H4 (cell line): ENCODE measurements around the gene SCMH1. TPM values are rescaled to one million over a fixed set of nuclear protein-coding genes. Genes with fewer than 3 reads are reported as not detected.

Experiments used
- DNase-seq: peaks from one replicate; pipeline ENCODE4 v3.0.0-alpha.2; 2015; ENCODE audit warnings: low spot score
- total RNA-seq: library from RNA; depleted of rRNA; stranded (reverse); fragments of >200 nt; shearing (Covaris generic); gene quantifications from 2 replicates; pipeline ENCODE4 v1.2.3, GENCODE V29; 2014

The SCMH1 gene
- total RNA-seq, 1 experiment from 2014 or later: 20.9 TPM

DNA sequence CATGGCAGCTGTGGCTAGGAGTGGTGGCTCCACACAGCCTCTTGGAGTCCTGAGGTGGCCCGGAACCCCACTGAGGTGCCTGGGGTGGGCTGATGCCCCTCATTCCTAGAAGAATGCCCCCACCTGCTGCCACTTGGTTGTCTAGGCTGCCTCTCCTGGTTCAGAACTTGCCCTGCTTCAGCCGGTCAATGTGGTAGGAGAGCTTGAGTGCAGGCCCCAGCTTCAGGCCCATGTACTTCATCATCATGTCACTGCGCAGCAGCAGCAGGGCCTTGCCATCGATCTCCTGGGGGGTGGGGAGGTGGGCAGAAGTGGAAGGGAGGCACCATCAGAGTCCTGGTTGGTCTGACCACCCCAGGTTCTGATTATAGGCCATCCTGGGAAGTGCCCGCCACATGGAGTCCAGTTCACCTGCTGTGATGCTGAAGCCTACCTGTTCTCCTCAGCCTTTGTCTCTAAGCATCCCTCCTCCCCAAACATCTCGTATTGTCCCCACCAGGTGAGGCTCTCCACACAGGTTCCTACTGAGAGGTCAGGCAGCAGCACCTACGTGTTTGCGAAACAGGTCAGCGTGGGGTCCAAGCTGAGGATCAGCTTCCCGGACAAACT is 214.0 kb downstream of the SCMH1 start:
- no peak for DNase-seq

DNA sequence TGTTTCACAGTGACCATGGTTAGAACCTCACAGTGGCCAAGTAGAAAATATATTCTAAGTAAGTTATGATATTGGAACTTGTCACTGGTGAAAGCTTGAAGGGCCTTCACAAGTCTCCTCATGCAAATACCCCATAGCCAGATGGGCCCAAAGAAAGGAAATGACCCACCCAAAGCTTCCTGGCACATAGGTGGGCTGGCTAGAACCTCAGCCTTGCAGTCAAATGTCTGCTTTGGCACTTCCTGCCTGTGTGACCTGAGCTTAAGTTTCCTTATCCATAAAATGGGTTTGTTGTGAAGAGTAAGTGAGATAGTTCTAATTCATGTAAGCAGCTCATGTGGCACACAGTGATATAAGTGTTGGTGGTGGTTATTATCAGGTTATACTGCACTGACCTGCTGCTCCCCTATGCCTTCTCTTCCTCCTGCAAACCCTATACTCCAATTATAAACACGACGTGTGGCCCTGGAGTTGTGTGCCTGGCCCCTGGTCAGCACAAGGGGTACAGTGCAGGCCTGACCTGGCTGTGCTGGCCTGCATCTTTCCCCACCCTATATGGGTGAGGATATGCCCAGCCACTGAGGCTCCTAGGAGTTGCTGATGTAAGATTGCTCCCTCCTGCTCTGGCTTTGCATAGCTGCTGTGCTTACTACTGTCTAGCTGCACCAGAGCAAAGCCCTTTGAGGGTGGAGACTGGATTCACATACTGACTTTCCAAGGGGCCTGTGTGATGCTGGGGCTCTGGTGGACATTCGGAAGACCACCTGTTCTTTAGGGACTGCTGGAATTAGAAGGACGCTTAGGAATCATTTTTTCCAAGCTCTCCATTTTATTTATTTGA is 215.9 kb downstream of the SCMH1 start:
- DNase-seq: no peak

- no peak for DNase-seq
These were observed 217.2 kb downstream of the SCMH1 start for GRCh38 chr1:41024953-41025352.

DNA sequence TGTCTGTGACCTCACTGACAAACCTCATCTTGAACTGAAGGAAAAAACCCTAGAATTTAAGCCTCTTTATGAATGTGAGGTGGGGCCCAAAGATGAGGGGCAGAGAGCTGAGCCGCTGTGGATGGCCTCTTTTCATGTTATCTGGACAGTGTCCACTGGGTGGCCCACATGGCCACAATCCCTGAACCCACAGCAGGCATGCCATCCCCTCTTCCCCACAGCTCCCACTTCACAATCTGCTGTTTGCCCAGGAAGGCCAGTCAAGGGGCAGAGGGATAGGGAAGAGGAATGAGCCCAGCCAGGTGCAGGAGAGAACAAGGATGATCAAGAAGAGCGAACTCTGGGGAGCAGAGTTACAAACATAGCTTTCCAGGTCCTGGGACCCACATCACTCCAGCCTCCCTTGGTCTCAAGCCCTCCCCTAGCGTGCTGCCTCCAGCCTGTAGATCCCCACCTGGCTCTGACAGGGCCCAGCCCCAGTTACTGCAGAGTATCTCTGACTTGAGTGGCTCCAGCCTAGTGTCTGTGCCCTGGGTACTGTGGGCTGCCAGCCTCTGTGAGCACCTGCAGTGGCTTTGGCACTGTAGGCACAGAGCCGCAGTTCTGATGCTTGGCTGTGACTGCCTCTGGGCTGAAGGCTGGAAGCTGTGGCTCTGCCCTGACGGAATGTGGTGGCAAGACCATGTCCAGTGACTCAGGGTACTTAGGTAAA is 218.7 kb downstream of the SCMH1 start:
- no peak for DNase-seq

- no peak for DNase-seq
These were observed 219.7 kb downstream of the SCMH1 start for GRCh38 chr1:41022424-41022823.

DNA sequence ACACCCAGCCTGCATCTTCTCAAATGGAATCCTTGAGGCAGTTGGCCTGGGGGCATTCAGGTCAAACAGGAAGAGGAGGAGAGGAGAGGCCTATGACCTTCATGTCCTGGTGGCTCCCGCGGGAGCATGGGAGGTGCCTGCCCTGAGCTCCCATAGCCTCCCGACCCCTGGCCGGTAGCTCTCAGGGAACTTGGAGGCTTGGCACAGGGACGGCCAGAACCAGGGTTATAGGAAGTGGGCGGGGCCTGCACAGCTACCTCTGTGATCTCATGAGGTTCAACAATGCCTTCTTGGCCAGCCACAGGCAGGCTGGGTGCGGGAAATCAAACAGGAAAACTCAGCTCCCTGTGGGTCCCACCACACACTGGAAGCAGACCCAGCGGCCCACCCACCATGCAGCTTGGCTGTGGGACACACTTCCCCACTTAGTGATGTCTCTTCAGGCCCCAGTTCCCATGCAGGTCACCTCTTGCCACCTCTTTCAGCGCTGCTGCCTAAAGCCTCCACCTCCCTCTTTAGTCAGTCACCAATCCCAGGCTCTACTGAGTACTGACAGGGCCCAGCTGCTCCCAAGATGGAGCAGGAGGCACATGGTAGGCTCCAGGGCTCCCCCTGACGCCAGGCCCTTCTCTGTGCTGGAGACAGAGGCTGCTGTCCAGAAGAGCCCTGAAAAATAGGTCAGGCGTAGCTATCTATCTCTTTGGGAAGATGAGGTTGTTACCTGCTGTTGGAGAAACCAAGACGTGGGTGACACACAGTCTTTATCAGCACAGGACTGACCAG is 220.4 kb downstream of the SCMH1 start, which contains the start of gene SLFNL1:
Gene SLFNL1, minus strand, starts transcription at position 200 of the 783 bp plus-strand sequence. CDS start 1,065 bp downstream, outside the sequence.
- no peak for DNase-seq

GRCh38 chr1:41020654-41021053 is 221.5 kb downstream of the SCMH1 start:
- DNase-seq: no peak

DNA sequence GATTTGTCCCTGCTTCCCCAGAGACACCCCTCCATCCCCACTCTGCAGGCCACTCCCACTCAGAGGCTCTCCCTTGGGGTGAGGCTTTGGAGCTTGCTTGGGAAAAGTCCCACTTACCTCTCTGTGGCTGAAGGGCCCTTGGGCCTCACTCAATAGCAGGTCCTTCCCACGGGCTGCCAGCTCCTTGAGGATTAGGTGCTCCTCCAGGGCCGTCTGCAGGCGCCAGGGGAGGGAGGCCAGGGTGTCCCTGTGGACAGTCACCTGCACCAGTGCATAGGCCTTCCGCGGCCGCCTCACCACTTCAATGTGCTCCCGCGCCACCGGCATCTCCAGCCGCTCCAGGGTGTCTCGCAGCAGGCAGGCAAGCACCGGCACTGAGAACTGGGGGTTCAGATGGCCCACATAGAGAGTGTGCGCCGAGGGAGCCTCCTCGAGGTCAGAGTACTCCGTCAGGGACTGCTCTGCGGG is 222.0 kb downstream of the SCMH1 start:
- no peak for DNase-seq

- DNase-seq: no peak
These were observed 222.8 kb downstream of the SCMH1 start for GRCh38 chr1:41019353-41019745.

GRCh38 chr1:41018018-41018410 is 224.1 kb downstream of the SCMH1 start:
- no peak for DNase-seq

DNA sequence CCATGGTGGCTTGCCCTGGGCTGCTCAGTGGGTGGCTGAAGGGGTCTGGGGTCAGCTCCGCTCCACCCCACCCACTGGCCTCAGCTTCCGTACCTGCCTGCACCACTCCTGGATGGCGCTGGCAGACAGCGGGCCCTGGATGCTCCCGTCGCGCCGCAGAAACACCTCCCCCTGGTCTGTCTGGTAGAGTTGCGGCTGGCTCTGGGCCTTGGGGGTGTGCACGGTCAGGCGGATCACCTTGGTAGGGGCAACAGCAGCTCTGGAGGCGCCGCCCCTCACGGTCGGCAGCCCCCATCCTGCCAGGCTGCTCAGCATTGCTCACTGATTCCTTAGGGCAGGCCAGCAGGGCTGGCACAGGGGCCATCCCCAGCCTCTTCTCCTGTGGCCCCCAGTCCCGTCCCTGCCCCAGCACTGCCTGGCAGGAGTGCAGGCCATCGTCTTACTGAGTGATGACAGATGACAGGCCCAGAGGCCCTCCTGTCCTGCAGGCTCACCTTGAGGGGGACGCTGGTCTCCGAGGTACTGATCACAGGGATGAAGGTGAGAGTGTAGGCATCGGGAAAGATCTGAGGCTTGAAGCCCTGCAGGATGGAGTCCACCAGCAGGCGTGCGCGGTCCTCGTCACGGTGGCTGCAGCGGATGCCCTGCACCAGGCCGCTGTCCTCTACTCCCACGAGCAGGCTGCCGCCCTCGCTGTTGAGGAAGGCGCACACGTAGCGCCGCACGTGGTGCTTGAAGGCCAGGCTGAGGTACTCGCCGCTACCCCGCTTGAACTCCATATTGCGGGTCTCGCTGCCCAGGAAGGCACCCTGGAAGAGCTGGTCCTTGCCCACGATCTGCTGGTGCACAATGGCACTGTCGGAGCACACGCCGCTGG is 224.7 kb downstream of the SCMH1 start:
- DNase-seq: no peak

- DNase-seq: no peak
These were observed 226.1 kb downstream of the SCMH1 start for GRCh38 chr1:41015897-41016470.

DNA sequence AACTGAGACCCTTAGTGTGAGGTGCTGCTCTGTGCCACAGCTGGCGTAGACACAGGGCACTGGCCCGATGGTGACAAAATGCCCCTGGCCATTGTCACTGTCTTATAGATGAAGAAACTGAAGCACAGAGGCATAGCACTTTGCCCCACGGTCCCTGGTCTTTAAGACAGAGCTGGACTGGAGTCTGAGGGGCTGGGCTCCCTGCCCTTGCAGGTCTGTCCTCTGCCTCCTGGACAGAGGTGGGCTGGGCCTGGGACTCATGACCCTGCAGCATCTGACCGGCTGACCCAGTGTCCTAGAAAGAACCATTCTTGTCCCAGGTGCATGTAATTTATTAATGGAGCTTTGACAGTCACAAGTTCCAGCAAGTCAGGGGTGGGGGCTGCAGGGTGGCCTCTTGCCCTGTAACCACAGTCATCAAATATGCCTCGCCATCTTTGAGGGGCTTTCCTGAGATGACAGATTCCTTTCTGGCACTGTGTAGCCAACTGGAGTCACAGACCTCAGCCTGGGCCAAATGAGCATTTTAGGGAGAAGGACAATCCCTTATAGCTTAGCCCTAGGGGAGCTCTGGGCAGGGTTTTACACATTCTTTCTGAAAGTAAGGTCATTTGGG is 226.7 kb downstream of the SCMH1 start:
- DNase-seq: no peak

- no peak for DNase-seq
These were observed 227.2 kb downstream of the SCMH1 start for GRCh38 chr1:41014871-41015270.

DNA sequence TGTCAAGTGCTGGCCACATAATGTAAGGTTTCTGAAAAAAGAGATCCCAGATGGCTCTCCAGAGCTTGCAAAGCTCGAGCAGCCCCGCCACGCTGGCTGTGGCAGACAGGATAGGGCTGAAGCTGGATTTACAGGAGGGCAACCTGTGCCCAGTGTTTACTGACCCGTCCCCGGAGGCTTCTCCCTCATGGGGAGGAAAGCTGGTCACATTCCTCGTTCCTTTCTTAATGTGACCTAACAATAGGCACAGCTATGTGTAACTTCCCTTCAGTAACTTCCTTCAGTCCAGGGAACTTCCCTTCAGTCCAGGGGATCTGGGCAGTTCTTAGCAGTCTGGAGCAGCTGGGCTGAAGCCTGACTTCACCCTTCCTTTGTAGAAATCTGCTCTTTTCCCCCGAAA is 228.3 kb downstream of the SCMH1 start:
- DNase-seq: no peak

DNA sequence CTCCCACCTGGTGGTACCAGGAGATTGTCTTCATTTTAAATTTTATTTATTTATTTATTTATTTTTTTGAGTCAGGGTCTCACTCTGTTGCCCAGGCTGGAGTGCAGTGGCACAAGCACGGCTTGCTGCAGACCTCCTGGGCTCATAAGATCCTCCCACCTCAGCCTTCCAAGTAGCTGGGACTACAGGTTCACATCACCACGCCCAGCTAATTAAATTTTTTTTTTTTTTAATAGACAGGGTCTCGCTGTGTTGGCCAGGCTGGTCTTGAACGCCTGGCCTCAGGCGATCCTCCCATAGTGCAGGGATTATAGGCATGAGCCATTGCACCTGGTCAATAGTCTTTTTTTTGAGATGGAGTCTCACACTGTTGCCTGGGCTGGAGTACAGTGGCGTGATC is 229.1 kb downstream of the SCMH1 start:
- no peak for DNase-seq

DNA sequence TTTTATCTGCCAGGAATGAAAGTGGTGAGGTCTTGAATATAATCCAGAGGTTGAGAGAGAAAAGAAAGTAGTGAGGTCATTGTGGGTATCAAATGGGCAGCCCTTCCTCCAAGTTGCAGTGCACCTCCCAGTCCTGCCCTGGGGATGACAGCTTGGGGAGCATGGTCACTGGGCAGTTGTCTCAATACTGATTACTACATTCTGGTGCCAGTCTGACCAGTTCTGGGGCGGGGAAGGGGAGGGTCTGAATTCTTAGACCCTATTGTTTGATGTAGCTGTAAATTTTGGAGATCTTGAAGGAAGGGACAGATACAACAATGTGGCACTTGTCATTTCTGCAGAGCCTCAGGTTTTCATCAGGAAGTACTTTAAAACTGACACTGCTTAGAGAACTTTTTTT is 231.8 kb downstream of the SCMH1 start:
- no peak for DNase-seq

GRCh38 chr1:41009466-41009865 is 232.6 kb downstream of the SCMH1 start:
- DNase-seq: no peak

- DNase-seq: no peak
These were observed 234.9 kb downstream of the SCMH1 start for GRCh38 chr1:41006942-41007865.
